ENCODE measurements around the gene VASH2.
"Not testable (repeated sequence)": the region's sequence is repeated elsewhere in the genome, so short reads cannot be mapped to it uniquely, and the experiment has no call there.

Gene VASH2

DNA sequence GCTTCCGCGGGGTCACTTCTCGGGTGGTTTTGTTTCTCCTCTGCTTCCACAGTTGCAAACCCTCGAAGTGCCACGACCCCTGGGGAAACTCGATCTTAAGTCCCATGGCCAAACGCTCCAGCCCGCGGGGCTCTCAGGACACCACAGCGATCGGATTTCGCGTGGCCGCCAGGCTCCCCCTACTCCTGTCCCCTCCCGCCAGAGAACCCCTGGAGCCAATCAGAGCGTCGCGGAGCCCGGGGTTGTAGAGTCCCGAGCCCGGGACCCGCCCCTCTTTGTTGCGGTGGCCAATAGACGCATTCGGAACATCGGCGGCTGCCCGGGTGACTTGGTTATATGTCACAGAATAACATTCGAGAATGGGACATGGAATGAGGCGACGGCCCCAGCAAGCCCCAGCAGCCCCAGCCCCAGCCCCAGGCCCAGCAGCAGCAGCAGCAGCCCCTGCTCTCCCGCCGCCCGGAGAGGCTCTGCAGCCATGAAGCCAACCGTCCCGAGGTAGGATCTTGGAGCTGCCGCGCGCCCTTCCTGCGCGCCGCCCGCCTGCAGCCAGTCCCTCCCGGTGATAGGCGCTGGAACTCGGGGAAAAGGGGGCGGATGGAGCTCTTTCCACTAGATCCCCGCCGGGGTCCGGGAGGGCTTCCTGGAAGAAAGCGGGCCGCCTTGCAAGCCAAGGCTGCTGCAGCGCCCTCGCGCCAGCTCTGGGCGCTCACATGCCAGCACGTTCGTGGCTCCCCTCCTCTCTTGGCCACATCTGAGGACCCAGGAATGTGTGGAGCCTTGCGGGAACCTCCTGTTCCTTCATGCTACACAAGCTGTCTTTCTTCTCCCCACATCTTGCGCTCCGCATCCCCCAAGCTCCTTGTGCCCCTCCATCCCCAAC is at the start of gene VASH2:
TSS of gene VASH2 (plus strand) at position 299 of the 883 bp plus-strand sequence. CDS start 1,002 bp downstream, outside the sequence.
- Mint-ChIP-seq H3K27me3 (peaks cover 79% of the 10 kb centered on the region), H3K4me3 (peak within 1 kb of the TSS; percentile 76)
- CTCF ChIA-PET: interaction anchor here (1.2 kb wide), 1 partner anchor 10 kb away, joined by 3 read pairs; no protein-coding TSS in a partner anchor

DNA sequence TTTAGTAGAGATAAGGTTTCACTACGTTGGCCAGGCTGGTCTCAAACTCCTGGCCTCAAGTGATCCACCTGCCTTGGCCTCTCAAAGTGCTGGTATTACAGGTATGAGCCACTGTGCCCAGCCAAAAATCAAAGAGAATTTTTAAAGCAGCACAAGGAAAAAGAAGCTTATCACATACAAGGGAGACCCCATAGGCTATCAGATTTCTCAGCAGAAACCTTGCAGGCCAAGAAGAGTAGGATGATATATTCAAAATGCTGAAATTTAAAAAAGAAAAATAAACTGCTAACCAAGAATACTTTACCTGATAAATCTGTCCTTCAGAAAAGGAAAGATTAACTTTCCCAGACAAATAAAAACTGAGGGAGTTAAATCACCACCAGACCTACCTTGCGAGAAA is 49.1 kb upstream of the VASH2 start:
- Mint-ChIP-seq H3K4me3 (no peak overlapping the region), H3K4me1 (no peaks in the 10 kb centered on the region), H3K27ac (no peak overlapping the region), H3K9me3 (peaks cover 18% of the 10 kb centered on the region), H3K36me3 (peaks cover 32% of the 10 kb centered on the region), H3K27me3 (peaks cover 3% of the 10 kb centered on the region)
- no peak for DNase-seq
- CTCF ChIA-PET: interaction anchor here (0.9 to 1.9 kb wide), 3 partner anchors 21 to 236 kb away, joined by 3 to 4 read pairs (median 3); no protein-coding TSS in a partner anchor

More for the DNA sequence above, at the start of gene VASH2:
- no peak within 1 kb of the TSS for H3K27ac Mint-ChIP-seq
- H3K9me3 Mint-ChIP-seq: no peaks in the 10 kb centered on the region
- peak; percentile 82 for DNase-seq
- peaks cover 13% of the 10 kb centered on the region for H3K4me1 Mint-ChIP-seq
- H3K36me3 Mint-ChIP-seq: no peaks in the 10 kb centered on the region

DNA sequence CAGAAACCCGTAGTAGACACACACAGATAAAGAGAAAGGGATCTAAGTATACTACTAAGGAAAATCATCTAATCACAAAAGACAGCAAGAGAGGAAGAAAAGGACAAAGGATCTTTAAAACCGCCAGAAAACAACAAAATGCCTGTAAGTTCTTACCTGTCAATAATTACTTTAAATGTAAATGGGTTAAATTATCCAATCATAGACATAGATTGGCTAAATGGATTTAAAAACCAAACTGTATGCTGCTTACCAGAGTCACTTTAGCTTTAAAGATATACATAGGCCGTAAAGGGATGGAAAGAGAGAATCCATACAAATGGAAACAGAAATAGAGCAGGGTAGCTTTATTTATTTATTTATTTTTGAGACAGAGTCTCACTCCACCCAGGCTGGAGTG is 48.3 kb upstream of the VASH2 start:
- H3K36me3 Mint-ChIP-seq: peaks cover 29% of the 10 kb centered on the region
- peaks cover 18% of the 10 kb centered on the region for H3K9me3 Mint-ChIP-seq
- no peak for DNase-seq
- CTCF ChIA-PET: interaction anchor here (1.9 kb wide), 1 partner anchor 20 kb away, joined by 4 read pairs; no protein-coding TSS in a partner anchor
- no peak overlapping the region for H3K4me3 Mint-ChIP-seq
- peaks cover 4% of the 10 kb centered on the region for H3K27me3 Mint-ChIP-seq
- no peak overlapping the region for H3K27ac Mint-ChIP-seq
- no peaks in the 10 kb centered on the region for H3K4me1 Mint-ChIP-seq

DNA sequence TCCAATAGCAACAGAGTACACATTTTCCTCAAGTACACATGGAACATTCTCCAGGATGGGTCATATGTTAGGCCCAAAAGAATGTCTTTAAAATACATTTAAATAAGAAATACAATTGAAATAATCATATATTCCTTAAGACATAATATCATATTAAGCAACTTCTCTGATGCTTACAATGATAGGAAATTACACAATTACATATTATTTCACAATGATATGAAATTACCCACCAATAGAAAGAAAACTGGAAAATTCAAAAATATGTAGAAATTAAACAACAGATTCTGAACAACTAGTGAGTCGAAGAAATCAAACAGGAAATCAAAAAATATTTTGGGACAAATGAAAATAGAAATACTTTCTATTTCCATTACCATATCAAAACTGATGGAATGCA is 46.7 kb upstream of the VASH2 start:
- no peaks in the 10 kb centered on the region for H3K4me1 Mint-ChIP-seq
- CTCF ChIA-PET: no interaction called here
- no peak overlapping the region for H3K4me3 Mint-ChIP-seq
- peaks cover 25% of the 10 kb centered on the region for H3K36me3 Mint-ChIP-seq
- no peak for DNase-seq
- no peak overlapping the region for H3K27ac Mint-ChIP-seq
- H3K27me3 Mint-ChIP-seq: peaks cover 7% of the 10 kb centered on the region
- peaks cover 18% of the 10 kb centered on the region for H3K9me3 Mint-ChIP-seq

DNA sequence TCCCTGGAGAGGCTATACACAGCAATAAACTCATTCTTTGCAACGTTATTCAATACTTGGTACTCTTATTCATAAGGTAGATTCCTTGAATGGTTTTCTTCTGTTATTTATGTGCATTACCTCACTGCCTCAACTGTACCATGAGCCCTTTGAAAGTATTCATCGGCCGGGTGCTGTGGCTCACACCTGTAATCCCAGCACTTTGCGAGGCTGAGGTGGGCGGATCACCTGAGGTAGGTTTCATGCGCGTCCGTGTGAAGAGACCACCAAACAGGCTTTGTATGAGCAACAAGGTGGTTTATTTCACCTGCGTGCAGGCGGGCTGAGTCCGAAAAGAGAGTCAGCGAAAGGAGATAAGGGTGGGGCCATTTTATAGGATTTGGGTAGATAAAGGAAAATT is 42.3 kb upstream of the VASH2 start:
- H3K36me3 Mint-ChIP-seq, CTCF ChIA-PET, H3K27ac Mint-ChIP-seq, H3K9me3 Mint-ChIP-seq, DNase-seq, H3K4me3 Mint-ChIP-seq, H3K27me3 Mint-ChIP-seq, H3K4me1 Mint-ChIP-seq: not testable (repeated sequence)

DNA sequence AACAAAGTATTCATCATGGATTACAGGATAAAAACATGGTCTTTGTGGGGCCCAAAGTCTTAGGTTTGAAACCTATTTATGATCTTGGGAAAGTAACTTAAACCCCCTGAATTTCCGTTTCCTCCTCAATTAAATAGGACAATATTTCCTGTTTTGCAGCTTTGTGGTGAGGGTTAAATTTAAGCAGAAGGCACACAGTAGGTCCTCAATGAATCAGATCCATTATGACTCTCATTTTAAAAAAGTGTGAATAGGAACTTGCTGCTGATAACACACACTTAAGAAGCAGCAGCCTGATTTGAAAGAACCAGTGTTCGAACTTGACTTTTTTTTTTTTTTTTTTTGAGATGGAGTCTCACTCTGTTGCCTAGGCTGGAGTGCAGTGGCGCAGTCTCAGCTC is 41.4 kb upstream of the VASH2 start:
- no peak for DNase-seq
- Mint-ChIP-seq H3K36me3 (no peaks in the 10 kb centered on the region), H3K27ac (no peak overlapping the region), H3K4me3 (no peak overlapping the region), H3K27me3 (peaks cover 7% of the 10 kb centered on the region), H3K9me3 (no peaks in the 10 kb centered on the region), H3K4me1 (no peaks in the 10 kb centered on the region)
- CTCF ChIA-PET: no interaction called here

DNA sequence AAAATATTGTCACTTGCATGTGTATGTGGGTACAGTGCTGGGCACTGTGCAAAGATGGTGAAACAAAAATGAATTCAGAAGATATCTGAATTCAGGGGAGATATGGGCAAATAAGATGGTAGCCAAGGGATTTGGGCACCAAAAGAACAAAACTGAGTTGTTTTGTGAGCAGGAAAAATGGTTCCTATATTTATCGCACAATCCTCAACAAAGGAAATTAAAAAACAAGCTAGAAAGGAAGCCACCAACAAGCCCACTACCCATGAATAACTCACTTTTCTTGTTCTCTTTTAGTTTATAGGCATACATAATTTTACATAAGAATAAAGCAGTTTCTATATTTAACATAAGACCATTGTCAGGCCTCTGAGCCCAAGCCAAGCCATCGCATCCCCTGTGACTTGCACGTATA is 40.7 kb upstream of the VASH2 start:
- Mint-ChIP-seq H3K36me3 (no peaks in the 10 kb centered on the region), H3K4me3 (no peak overlapping the region), H3K27ac (no peak overlapping the region), H3K4me1 (no peaks in the 10 kb centered on the region), H3K9me3 (no peaks in the 10 kb centered on the region), H3K27me3 (peaks cover 4% of the 10 kb centered on the region)
- CTCF ChIA-PET: no interaction called here
- DNase-seq: no peak

DNA sequence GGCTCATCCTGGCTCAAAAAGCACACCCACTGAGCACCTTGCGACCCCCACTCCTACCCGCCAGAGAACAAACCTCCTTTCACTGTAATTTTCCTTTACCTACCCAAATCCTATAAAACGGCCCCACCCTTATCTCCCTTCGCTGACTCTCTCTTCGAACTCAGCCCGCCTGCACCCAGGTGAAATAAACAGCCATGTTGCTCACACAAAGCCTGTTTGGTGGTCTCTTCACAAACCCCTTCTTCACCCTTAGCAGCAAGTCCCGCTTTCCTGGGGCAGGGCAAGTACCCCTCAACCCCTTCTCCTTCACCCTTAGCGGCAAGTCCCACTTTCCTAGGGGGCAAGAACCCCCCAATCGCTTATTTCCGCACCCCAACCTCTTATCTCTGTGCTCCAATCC is 40.1 kb upstream of the VASH2 start:
- H3K27me3 Mint-ChIP-seq, H3K4me1 Mint-ChIP-seq, H3K36me3 Mint-ChIP-seq, DNase-seq, H3K9me3 Mint-ChIP-seq, CTCF ChIA-PET, H3K4me3 Mint-ChIP-seq, H3K27ac Mint-ChIP-seq: not testable (repeated sequence)

DNA sequence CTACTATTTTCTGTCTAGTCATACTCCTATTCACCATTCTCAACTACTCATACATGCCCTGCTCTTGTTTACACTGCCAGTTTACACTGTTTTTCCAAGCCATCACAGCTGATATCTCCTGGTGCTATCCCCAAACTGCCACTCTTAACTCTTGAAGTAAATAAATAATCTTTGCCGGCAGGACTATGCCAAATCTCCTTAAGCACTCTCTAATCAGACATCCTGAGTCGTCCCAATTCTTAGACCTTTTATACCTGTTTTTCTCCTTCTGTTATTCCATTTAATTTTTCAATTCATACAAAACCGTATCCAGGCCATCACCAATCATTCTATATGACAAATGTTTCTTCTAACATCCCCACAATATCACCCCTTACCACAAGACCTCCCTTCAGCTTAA is 36.7 kb upstream of the VASH2 start:
- CTCF ChIA-PET, H3K4me1 Mint-ChIP-seq, H3K36me3 Mint-ChIP-seq, H3K9me3 Mint-ChIP-seq, H3K27ac Mint-ChIP-seq, DNase-seq, H3K4me3 Mint-ChIP-seq: not testable (repeated sequence)
- peaks cover 28% of the 10 kb centered on the region for H3K27me3 Mint-ChIP-seq

DNA sequence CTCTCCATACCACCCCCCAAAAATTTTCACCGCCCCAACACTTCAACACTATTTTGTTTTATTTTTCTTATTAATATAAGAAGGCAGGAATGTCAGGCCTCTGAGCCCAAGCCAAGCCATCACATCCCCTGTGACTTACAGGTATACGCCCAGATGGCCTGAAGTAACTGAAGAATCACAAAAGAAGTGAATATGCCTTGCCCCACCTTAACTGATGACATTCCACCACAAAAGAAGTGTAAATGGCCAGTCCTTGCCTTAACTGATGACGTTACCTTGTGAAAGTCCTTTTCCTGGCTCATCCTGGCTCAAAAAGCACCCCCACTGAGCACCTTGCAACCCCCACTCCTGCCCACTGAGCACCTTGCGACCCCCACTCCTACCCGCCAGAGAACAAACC is 36.2 kb upstream of the VASH2 start:
- H3K4me3 Mint-ChIP-seq, H3K9me3 Mint-ChIP-seq, CTCF ChIA-PET, DNase-seq, H3K27ac Mint-ChIP-seq, H3K36me3 Mint-ChIP-seq, H3K4me1 Mint-ChIP-seq: not testable (repeated sequence)
- H3K27me3 Mint-ChIP-seq: peaks cover 32% of the 10 kb centered on the region

DNA sequence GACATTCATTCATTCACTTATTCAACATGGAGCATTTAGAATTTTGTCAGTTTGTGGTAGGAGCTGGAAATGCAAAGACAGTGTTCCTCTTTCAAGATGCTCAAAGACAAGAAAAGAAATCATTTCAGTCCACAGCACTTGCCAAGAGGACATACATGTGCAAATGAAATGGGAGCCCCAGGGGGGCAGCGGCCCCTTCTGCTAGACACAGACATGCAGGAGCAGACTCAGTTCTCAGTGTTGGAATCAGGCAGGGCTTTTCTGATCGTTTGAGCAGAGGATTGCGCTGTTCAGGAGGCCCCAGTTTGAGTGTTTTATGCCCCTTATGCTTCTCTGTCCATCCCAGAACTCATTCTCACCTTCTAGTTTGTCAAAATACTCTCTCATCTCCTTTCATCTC is 35.6 kb upstream of the VASH2 start:
- no peak for DNase-seq
- H3K27me3 Mint-ChIP-seq: peaks cover 35% of the 10 kb centered on the region

DNA sequence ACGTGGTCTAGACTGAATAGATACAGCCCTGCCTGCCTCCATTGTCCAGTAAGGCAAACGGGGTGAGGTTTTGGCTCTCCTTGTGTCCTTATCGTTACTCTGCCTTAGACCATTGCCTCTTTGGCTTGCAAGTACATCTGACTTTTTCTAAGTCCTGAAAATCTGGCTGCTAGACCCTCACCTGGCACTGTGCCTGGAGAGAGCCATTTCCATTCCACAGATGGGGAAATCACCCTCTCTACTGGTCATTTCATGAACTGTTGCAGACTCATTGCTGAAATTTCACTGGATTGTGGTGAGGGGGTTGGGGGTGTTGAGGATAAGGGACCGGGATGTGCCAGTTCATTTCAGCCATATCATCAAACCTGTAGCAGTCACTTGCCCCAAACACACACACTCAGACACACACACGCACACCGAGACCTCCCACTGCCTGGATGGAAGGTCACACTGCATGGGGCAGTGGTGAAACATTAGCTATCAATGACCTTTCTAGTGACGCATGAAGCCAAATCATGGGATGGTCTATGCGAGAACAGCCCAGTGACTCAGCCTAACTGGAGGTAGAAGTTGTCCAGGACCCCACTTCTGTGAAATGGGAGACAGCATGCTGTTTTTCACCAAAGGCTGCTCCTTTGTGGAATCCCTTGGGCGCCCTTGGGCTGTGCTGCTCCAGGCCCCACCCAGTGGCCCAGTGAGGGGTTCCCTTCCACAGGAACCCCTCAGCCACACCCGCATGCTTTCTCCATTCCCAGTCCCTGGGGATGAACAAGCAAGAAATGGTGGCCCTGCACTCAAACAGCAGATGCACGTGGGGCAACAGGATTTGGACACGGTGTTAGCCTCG is 34.9 kb upstream of the VASH2 start:
- Mint-ChIP-seq H3K27me3 (peaks cover 39% of the 10 kb centered on the region), H3K36me3 (no peaks in the 10 kb centered on the region), H3K4me1 (no peaks in the 10 kb centered on the region), H3K4me3 (no peak overlapping the region), H3K9me3 (no peaks in the 10 kb centered on the region), H3K27ac (no peak overlapping the region)
- no peak for DNase-seq
- CTCF ChIA-PET: interaction anchor here (0.6 kb wide), 1 partner anchor 459 kb away, joined by 3 read pairs; no protein-coding TSS in a partner anchor

More for the DNA sequence above, 35.6 kb upstream of the VASH2 start:
- Mint-ChIP-seq H3K27ac (no peak overlapping the region), H3K9me3 (no peaks in the 10 kb centered on the region), H3K36me3 (no peaks in the 10 kb centered on the region), H3K4me1 (no peaks in the 10 kb centered on the region), H3K4me3 (no peak overlapping the region)
- CTCF ChIA-PET: no interaction called here

DNA sequence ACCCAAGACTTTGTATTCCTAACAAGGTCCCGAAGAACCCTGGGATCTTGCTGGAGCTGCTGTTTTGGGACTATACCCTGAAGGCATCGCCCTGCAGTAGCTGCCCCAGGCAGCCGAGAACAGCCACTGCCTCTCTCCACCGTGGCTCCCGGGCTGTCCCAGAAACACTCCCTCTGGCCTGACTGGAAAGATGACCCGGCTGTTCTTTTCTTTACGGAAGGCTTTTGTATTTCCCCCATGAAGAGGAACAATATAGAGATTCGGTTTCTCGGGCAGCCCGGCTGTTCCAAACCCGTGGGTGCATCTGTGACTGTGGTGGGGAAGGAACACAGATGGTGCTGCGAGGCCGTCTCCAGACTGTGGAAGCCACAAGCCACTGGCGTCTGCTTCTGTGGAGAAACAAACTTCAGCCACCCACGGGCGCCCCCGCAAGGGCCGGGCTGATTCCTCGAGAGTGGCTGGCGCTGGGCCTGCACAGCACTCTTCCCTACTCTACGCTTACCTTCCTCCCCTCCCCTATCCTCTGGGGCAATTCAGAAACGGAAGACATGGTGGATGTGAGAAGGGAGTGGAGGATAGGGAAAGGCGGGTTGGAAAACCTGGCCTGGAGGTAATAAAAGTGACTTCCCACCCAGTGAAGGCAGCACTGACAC is 33.7 kb upstream of the VASH2 start:
- H3K27me3 Mint-ChIP-seq: peaks cover 49% of the 10 kb centered on the region
- CTCF ChIA-PET: no interaction called here
- no peak for DNase-seq

DNA sequence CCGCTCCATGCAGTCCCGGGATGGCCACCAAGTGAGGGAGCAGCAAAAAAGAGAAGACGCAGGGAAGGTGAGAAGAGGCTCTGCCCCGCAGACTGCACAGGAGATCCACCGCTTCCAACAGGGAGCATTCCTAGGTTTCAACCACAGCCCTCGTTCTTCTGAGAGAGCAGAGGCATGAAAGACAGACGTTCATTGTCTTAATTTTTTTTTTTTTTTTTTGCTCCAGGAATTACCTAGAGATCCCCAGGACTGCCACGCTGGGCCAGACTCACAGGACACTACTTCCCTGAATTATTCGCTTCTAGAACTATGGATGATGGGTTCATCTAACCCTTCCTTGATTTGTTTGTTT is 33.2 kb upstream of the VASH2 start:
- Mint-ChIP-seq H3K27ac (no peak overlapping the region), H3K27me3 (peaks cover 49% of the 10 kb centered on the region), H3K9me3 (no peaks in the 10 kb centered on the region), H3K4me1 (no peaks in the 10 kb centered on the region), H3K36me3 (no peaks in the 10 kb centered on the region), H3K4me3 (no peak overlapping the region)
- no peak for DNase-seq
- CTCF ChIA-PET: interaction anchor here (1.3 kb wide), 1 partner anchor 16 kb away, joined by 3 read pairs; no protein-coding TSS in a partner anchor

More for the DNA sequence above, 33.7 kb upstream of the VASH2 start:
- Mint-ChIP-seq H3K27ac (no peak overlapping the region), H3K4me3 (no peak overlapping the region), H3K4me1 (no peaks in the 10 kb centered on the region), H3K9me3 (no peaks in the 10 kb centered on the region), H3K36me3 (no peaks in the 10 kb centered on the region)
